HEK293 (cell line): ENCODE measurements around the gene PAQR8.

Source experiments
- ZNF114 ChIP-seq: fragments of 450-650 bp; formaldehyde crosslinking; IDR thresholded peaks from 2 replicates; pipeline ENCODE4 v1.5.0; 2017; ENCODE audit warnings: missing biosample characterization, missing genetic modification characterization
- ZNF571 ChIP-seq: fragments of 450-650 bp; formaldehyde crosslinking; IDR thresholded peaks from 2 replicates; pipeline ENCODE4 v1.5.0; 2017; ENCODE audit warnings: missing biosample characterization, missing genetic modification characterization
- TF ChIP-seq, protein P1 (sequence below): fragments of 450-650 bp; formaldehyde crosslinking; IDR thresholded peaks from 2 replicates; pipeline ENCODE4 v1.5.1; 2016; ENCODE audit warnings: missing biosample characterization, missing genetic modification characterization

DNA sequence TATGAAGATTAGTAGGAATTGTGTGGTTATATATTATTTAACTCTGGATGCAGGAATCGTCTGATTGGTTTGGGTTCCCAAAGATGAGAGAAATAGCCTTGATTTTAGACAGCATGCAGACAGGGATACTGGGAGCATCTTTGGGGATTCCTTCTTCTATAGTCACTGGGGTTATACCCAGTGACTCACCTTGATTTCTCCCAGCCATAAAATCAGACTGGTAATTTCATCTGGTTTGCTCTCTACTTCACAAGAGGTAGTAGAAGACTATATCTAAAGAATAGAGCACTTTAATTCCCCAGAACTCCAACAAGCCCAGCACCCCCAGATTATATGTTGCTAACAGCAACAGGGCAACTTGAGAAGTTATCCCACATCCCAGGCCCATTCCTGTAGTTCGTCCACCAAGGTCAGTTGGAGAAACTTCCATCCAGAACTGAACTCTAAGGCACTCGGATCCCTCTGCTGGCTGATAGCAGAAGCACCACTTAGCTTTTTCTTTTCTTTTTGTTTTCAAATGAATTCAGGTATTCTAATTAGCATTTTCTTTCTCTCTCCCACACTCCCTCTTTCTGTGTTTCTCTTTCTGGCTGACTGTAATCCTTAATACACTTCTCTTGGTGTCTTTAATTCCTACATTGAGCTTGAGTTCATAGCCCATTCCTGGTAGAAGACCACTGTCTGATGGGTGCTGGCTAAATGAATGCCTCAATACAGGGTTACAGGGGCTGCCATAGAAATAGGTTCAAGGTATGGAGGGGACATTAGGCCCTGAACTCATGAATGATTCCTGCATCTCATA is 37.8 kb downstream of the PAQR8 start:
- TF ChIP-seq, protein P1, sequence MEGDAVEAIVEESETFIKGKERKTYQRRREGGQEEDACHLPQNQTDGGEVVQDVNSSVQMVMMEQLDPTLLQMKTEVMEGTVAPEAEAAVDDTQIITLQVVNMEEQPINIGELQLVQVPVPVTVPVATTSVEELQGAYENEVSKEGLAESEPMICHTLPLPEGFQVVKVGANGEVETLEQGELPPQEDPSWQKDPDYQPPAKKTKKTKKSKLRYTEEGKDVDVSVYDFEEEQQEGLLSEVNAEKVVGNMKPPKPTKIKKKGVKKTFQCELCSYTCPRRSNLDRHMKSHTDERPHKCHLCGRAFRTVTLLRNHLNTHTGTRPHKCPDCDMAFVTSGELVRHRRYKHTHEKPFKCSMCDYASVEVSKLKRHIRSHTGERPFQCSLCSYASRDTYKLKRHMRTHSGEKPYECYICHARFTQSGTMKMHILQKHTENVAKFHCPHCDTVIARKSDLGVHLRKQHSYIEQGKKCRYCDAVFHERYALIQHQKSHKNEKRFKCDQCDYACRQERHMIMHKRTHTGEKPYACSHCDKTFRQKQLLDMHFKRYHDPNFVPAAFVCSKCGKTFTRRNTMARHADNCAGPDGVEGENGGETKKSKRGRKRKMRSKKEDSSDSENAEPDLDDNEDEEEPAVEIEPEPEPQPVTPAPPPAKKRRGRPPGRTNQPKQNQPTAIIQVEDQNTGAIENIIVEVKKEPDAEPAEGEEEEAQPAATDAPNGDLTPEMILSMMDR (tag by site-specific recombination), result peak; percentile 68
- TF ChIP-seq ZNF114 (tag by site-specific recombination) (no peak), ZNF571 (tag by site-specific recombination) (no peak)
